ENCODE results near the gene HACE1. TPM values are rescaled to one million over a fixed set of nuclear protein-coding genes. Genes with fewer than 3 reads are reported as not detected.

HACE1 gene
- total and polyA plus RNA-seq, 3 experiments from 2014 or later = 8.3 to 10.6 (median 8.5) TPM

DNA sequence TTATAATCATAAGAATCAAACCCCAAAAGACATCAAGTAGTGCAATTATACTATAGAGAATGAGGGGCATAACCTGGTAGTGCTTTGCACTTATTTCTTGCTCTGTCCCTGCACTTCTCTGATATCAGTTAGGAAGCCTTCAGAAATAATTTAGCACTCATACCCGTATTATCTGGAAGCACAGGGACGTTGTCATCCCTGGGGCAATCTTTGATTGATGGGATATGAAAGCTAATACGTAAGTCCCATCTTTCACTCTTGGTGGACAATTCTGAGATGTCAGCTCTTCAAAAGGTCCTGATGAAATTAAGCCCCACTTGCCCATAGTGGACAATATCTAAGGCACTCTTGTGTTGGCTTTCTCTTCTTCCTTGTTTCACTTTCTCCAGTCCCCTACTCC, 144.9 kb downstream of the HACE1 start:
- ChIA-PET CTCF (no interaction called here), POLR2A (no interaction called here)
- Histone ChIP-seq H3K4me1 (ENCODE audit: insufficient read depth, low read length) (no peaks in the 10 kb centered on the region), H3K27me3 (ENCODE audit: insufficient read depth, low read length, poor library complexity, severe bottlenecking) (no peaks in the 10 kb centered on the region), H3K36me3 (ENCODE audit: insufficient read depth, low read length) (no peaks in the 10 kb centered on the region), H3K27ac (ENCODE audit: low read depth, low read length) (no peak overlapping the region), H3K9me3 (ENCODE audit: low read length) (no peaks in the 10 kb centered on the region), H3K4me3 (ENCODE audit: low read length) (no peak overlapping the region)
- no peak for DNase-seq
- Mint-ChIP-seq H3K4me1 (no peaks in the 10 kb centered on the region), H3K4me3 (no peak overlapping the region), H3K36me3 (peaks cover 0 to 7% (median 0%) of the 10 kb centered on the region in 3 donors), H3K27me3 (peaks cover 0 to 2% of the 10 kb centered on the region in 2 donors), H3K9me3 (no peaks in the 10 kb centered on the region), H3K27ac (no peak overlapping the region)

DNA sequence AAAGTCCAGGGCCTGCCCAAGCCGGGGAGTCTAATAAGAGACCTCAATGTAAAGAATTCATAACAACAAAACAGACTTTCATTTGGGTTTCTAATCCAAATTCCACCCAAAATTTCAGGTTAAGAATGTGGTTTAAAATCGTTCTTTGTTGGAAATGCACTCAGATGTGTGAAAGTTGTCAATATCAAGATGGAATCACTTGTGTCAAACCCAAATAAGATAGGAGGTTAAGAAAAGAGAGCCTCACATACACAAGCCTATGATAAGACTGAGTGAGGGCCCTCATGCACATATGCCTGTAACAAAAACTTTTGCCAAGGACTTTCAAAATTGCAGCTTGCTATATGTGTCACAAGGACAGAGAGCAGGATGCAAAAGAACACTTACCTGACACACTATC, 145.7 kb downstream of the HACE1 start:
- Histone ChIP-seq H3K9me3 (ENCODE audit: low read length) (no peaks in the 10 kb centered on the region), H3K27me3 (ENCODE audit: insufficient read depth, low read length, poor library complexity, severe bottlenecking) (no peaks in the 10 kb centered on the region), H3K36me3 (ENCODE audit: insufficient read depth, low read length) (no peaks in the 10 kb centered on the region), H3K4me1 (ENCODE audit: insufficient read depth, low read length) (no peaks in the 10 kb centered on the region), H3K4me3 (ENCODE audit: low read length) (no peak overlapping the region), H3K27ac (ENCODE audit: low read depth, low read length) (no peak overlapping the region)
- ChIA-PET POLR2A (no interaction called here), CTCF (no interaction called here)
- no peak for DNase-seq
- Mint-ChIP-seq H3K27ac (no peak overlapping the region), H3K9me3 (no peaks in the 10 kb centered on the region), H3K4me3 (no peak overlapping the region), H3K27me3 (peaks cover 0 to 2% of the 10 kb centered on the region in 2 donors), H3K4me1 (no peaks in the 10 kb centered on the region), H3K36me3 (peaks cover 0 to 7% (median 7%) of the 10 kb centered on the region in 3 donors)

DNA sequence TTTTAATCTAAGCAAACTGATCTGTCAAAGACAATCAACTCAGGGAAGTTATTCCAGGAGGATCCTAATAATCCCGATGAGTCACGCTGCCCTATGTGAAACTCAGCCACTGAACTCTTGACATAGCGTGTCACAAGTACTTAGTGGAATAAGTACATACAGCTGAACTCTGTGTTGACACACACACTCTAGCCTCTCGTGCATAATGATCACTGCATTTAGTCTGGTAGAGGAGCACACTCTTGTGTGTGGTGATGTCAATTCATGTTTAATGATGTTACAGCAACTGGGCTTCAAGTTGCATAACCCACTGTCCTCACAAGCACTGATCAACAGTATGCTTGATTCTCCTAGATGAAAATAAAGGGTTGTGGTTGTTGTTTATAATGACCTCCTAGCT, 148.3 kb downstream of the HACE1 start:
- H3K27me3 Mint-ChIP-seq = peaks cover 0 to 2% of the 10 kb centered on the region in 2 donors
- ChIA-PET CTCF (no interaction called here), POLR2A (no interaction called here)
- H3K36me3 Mint-ChIP-seq = peaks cover 0 to 13% (median 7%) of the 10 kb centered on the region in 3 donors
- H3K4me3 Mint-ChIP-seq = no peak overlapping the region
- DNase-seq = no peak
- H3K27me3 ChIP-seq (ENCODE audit: insufficient read depth, low read length, poor library complexity, severe bottlenecking) = no peaks in the 10 kb centered on the region
- H3K4me1 Mint-ChIP-seq = peaks cover 1 to 5% (median 2%) of the 10 kb centered on the region in 3 donors
- H3K27ac ChIP-seq (ENCODE audit: low read depth, low read length) = no peak overlapping the region
- H3K9me3 Mint-ChIP-seq = no peaks in the 10 kb centered on the region
- H3K4me3 ChIP-seq (ENCODE audit: low read length) = no peak overlapping the region
- no peaks in the 10 kb centered on the region for H3K9me3 ChIP-seq (ENCODE audit: low read length)
- peaks cover under 1% of the 10 kb centered on the region for H3K4me1 ChIP-seq (ENCODE audit: insufficient read depth, low read length)
- no peaks in the 10 kb centered on the region for H3K36me3 ChIP-seq (ENCODE audit: insufficient read depth, low read length)
- H3K27ac Mint-ChIP-seq = no peak overlapping the region

DNA sequence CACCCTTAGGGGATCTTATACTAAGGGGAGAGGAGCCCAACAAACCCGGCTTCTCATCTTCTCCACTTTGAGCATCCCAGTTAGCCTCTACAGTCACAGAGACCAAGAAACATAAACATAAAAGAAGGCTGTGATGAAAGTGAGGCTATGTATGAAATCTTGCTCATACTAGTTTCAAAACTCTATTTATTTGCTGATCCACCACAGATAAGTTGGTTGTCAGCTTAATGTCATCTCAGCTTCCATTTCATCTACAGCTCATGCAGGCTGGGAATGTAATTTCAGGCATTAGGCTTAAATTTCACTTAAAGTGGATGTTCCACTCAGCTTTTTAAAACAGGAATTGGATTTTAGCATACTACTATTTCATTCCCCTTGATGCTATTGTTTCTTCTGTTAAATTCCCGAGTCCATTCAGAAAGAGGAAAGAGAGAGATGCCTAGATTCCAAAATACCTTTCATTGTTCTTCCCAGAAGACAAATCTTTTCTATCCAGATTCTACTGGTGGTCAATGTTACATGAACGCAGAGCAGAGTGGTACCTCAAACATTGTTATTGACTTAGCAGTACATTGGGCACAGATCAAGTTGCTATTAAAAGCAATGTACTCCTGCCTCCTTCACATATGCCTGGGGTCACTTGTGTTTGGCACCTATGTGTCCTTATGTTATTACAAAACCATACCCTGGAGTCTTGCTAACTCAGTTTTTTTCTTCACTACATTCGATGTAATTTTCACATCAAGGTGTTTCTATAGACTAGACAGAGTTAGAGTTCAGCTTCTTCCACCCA, 149.0 kb downstream of the HACE1 start:
- peaks cover 0 to 2% of the 10 kb centered on the region in 2 donors for H3K27me3 Mint-ChIP-seq
- H3K9me3 Mint-ChIP-seq = no peaks in the 10 kb centered on the region
- Histone ChIP-seq H3K4me3 (ENCODE audit: low read length) (no peak overlapping the region), H3K27ac (ENCODE audit: low read depth, low read length) (no peak overlapping the region), H3K27me3 (ENCODE audit: insufficient read depth, low read length, poor library complexity, severe bottlenecking) (no peaks in the 10 kb centered on the region), H3K9me3 (ENCODE audit: low read length) (no peaks in the 10 kb centered on the region), H3K36me3 (ENCODE audit: insufficient read depth, low read length) (no peaks in the 10 kb centered on the region), H3K4me1 (ENCODE audit: insufficient read depth, low read length) (peaks cover 7% of the 10 kb centered on the region)
- peaks cover 0 to 13% (median 7%) of the 10 kb centered on the region in 3 donors for H3K36me3 Mint-ChIP-seq
- POLR2A ChIA-PET = no interaction called here
- CTCF ChIA-PET = no interaction called here
- H3K4me1 Mint-ChIP-seq = peaks cover 5 to 11% (median 6%) of the 10 kb centered on the region in 3 donors
- no peak overlapping the region for H3K4me3 Mint-ChIP-seq
- H3K27ac Mint-ChIP-seq = no peak overlapping the region
- DNase-seq = no peak

DNA sequence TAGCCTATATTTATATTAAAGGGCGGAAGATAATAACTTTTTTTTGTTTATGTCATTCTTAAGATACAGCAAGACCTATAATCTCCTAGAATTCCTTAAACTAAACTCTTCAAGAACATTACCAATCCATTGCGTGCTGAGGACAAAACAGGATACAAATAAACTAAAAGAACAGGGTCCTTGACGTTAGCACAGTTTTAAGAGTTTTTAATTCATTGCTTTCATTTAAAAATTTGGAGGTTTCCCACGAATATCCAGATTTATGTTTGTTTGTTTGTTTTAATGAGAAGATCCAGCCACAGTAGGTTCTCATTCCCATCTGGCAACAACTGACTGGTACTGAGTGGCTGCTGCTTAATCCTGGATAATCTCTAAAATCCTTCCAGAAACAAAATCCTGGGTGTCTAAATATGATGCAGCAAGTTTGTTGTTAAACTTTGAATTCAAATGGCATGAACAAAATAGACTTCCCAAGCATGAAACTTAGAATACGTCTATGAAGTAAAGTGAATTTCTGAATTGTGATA, 153.7 kb downstream of the HACE1 start:
- ChIA-PET POLR2A (no interaction called here), CTCF (no interaction called here)
- Histone ChIP-seq H3K9me3 (ENCODE audit: low read length) (no peaks in the 10 kb centered on the region), H3K27ac (ENCODE audit: low read depth, low read length) (no peak overlapping the region), H3K4me3 (ENCODE audit: low read length) (no peak overlapping the region), H3K36me3 (ENCODE audit: insufficient read depth, low read length) (no peaks in the 10 kb centered on the region), H3K4me1 (ENCODE audit: insufficient read depth, low read length) (peaks cover 31% of the 10 kb centered on the region), H3K27me3 (ENCODE audit: insufficient read depth, low read length, poor library complexity, severe bottlenecking) (no peaks in the 10 kb centered on the region)
- Mint-ChIP-seq H3K27me3 (no peaks in the 10 kb centered on the region), H3K4me1 (peaks cover 29 to 45% (median 34%) of the 10 kb centered on the region in 3 donors), H3K4me3 (peak overlapping the region in 1 of 7 donors; percentile 77), H3K36me3 (peaks cover 0 to 13% (median 2%) of the 10 kb centered on the region in 3 donors), H3K9me3 (no peaks in the 10 kb centered on the region), H3K27ac (no peak overlapping the region)
- DNase-seq = no peak

DNA sequence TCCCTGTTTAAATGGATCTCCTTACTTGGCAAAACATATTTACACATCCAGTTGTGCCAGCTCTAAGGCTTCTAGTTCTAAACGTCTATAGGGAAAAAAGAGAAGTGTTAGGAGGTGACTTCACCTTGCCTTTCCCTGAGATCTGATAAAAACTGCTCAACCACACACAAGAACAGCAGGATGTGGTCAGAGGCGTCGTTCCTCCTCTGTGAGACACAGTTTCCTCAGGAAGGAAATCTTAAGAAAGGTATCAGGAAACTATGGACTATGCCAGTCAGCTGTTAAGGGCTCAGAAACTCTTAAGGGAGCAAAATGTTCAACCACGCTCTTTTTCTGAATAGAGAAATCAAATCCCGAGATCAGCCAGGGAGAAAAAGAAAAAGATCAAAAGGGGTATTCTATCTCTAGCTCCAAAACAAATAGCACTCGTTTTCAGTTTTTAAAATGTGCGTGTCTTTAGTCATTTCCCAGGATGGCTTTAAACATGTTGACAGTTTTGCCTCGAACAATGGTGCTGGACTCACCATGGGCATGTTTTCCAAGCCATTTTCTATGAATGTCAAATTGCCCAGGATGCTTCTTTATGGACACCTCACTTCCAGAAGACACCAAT, 154.5 kb downstream of the HACE1 start:
- Histone ChIP-seq H3K4me1 (ENCODE audit: insufficient read depth, low read length) (peaks cover 31% of the 10 kb centered on the region), H3K27me3 (ENCODE audit: insufficient read depth, low read length, poor library complexity, severe bottlenecking) (no peaks in the 10 kb centered on the region), H3K9me3 (ENCODE audit: low read length) (no peaks in the 10 kb centered on the region), H3K36me3 (ENCODE audit: insufficient read depth, low read length) (no peaks in the 10 kb centered on the region), H3K4me3 (ENCODE audit: low read length) (peak overlapping the region; percentile 22), H3K27ac (ENCODE audit: low read depth, low read length) (no peak overlapping the region)
- ChIA-PET POLR2A (no interaction called here), CTCF (interaction anchor here (0.9 kb wide), 1 partner anchor 11 kb away, joined by 3 read pairs; no protein-coding TSS in a partner anchor)
- peaks cover 29 to 45% (median 34%) of the 10 kb centered on the region in 3 donors for H3K4me1 Mint-ChIP-seq
- H3K27ac Mint-ChIP-seq = peak overlapping the region; percentile 2 to 86 (median 35)
- H3K9me3 Mint-ChIP-seq = no peaks in the 10 kb centered on the region
- no peaks in the 10 kb centered on the region for H3K27me3 Mint-ChIP-seq
- peak overlapping the region; percentile 44 to 77 (median 64) for H3K4me3 Mint-ChIP-seq
- peak in 4 of 5 donors; percentile 22 to 50 (median 44) for DNase-seq
- H3K36me3 Mint-ChIP-seq = peaks cover 0 to 13% (median 0%) of the 10 kb centered on the region in 3 donors

DNA sequence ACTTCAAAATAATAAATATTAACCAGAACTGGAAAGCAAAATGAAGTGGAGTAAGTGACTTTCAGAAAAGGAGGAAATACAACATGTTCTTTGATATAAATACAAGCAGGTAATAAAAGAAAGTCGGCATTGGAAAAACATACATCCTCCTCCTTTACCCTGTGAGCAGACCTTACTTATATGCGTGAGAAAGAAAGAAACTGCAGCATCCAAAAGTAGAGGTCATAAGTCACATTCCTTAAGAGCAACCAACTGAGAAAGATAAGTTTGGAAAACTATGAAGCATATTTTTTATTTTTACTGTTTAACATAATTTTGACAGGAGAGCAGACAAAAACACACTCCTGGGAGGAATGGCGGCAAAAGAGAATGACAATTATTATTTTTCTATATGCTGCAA, 155.5 kb downstream of the HACE1 start:
- H3K27me3 Mint-ChIP-seq = no peaks in the 10 kb centered on the region
- CTCF ChIA-PET = no interaction called here
- Histone ChIP-seq H3K27me3 (ENCODE audit: insufficient read depth, low read length, poor library complexity, severe bottlenecking) (no peaks in the 10 kb centered on the region), H3K4me3 (ENCODE audit: low read length) (no peak overlapping the region), H3K36me3 (ENCODE audit: insufficient read depth, low read length) (no peaks in the 10 kb centered on the region), H3K9me3 (ENCODE audit: low read length) (no peaks in the 10 kb centered on the region), H3K27ac (ENCODE audit: low read depth, low read length) (no peak overlapping the region), H3K4me1 (ENCODE audit: insufficient read depth, low read length) (peaks cover 31% of the 10 kb centered on the region)
- no peak for DNase-seq
- peaks cover 29 to 45% (median 34%) of the 10 kb centered on the region in 3 donors for H3K4me1 Mint-ChIP-seq
- H3K36me3 Mint-ChIP-seq = peaks cover 0 to 8% (median 0%) of the 10 kb centered on the region in 3 donors
- peak overlapping the region in 2 of 7 donors; percentile 25 to 63 for H3K4me3 Mint-ChIP-seq
- POLR2A ChIA-PET = no interaction called here
- H3K9me3 Mint-ChIP-seq = no peaks in the 10 kb centered on the region
- H3K27ac Mint-ChIP-seq = no peak overlapping the region

DNA sequence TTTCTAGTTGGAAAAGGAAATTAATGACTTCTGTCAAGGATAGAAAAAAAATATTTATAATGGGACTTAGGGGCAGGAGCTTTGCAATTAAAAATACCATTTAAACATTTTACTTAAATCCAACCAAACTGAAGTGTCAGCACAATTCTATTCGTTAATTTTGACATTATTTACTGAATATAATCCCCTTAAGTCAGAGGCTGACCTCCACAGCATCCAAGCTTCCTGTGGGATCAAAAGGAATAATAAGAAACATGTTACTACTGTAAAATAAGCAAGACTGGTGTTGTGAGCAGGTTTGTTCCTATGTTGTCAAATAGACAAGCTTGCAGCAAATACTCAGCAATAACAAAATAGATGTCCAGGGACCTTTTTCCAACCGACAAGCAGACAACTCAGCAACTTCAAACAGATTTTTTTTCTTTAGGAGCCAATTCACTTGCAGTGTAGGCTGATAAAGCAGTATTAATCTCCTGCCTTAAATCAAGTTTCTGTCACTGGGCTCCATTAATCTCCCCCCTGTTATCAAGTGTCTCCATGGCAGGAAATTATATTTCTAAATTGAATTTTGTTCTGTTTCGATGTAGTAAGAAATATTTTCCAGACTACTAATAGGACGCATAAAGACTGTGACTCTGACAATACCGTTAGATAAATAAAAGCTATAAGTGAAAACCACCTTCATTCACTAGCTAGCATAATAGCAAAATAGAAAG, 157.4 kb downstream of the HACE1 start:
- Histone ChIP-seq H3K4me1 (ENCODE audit: insufficient read depth, low read length) (peaks cover 31% of the 10 kb centered on the region), H3K9me3 (ENCODE audit: low read length) (no peaks in the 10 kb centered on the region), H3K27ac (ENCODE audit: low read depth, low read length) (no peak overlapping the region), H3K36me3 (ENCODE audit: insufficient read depth, low read length) (no peaks in the 10 kb centered on the region), H3K27me3 (ENCODE audit: insufficient read depth, low read length, poor library complexity, severe bottlenecking) (no peaks in the 10 kb centered on the region), H3K4me3 (ENCODE audit: low read length) (no peak overlapping the region)
- ChIA-PET POLR2A (no interaction called here), CTCF (no interaction called here)
- Mint-ChIP-seq H3K4me3 (no peak overlapping the region), H3K4me1 (peaks cover 29 to 45% (median 34%) of the 10 kb centered on the region in 3 donors), H3K27ac (no peak overlapping the region), H3K9me3 (no peaks in the 10 kb centered on the region), H3K27me3 (peaks cover 0 to 2% of the 10 kb centered on the region in 2 donors), H3K36me3 (no peaks in the 10 kb centered on the region)
- DNase-seq = no peak

All from CD8-positive, alpha-beta memory T cell (primary cell).